Medulla oblongata (tissue), 1 donor: Measurements from ENCODE around the gene TAF1B.

ENCODE experiments used
- DNase-seq: peaks from one replicate; pipeline ENCODE4 v3.0.0-alpha.2; 2015; ENCODE audit errors: extremely low spot score

Gene TAF1B

GRCh38 chr2:9807555-9808305, 35.5 kb upstream of the TAF1B start:
- no peak for DNase-seq

- no peak for DNase-seq
These were observed 34.8 kb upstream of the TAF1B start for GRCh38 chr2:9808334-9809063.

GRCh38 chr2:9809064-9809356, 34.3 kb upstream of the TAF1B start:
- no peak for DNase-seq

GRCh38 chr2:9809448-9810088, 33.7 kb upstream of the TAF1B start:
- DNase-seq: no peak

GRCh38 chr2:9811216-9811615, 32.1 kb upstream of the TAF1B start:
- DNase-seq: no peak

GRCh38 chr2:9811679-9812511, 31.4 kb upstream of the TAF1B start:
- DNase-seq: no peak

GRCh38 chr2:9812945-9813311, 30.3 kb upstream of the TAF1B start:
- DNase-seq: no peak

- peak; percentile 66 for DNase-seq
These were observed 29.8 kb upstream of the TAF1B start for GRCh38 chr2:9813312-9814128.

- no peak for DNase-seq
These were observed 29.0 kb upstream of the TAF1B start for GRCh38 chr2:9814129-9814868.

- no peak for DNase-seq
These were observed 28.2 kb upstream of the TAF1B start for GRCh38 chr2:9815076-9815475.

GRCh38 chr2:9815844-9816279, 27.4 kb upstream of the TAF1B start:
- DNase-seq: no peak

- no peak for DNase-seq
These were observed 25.2 kb upstream of the TAF1B start for GRCh38 chr2:9818097-9818496.

- no peak for DNase-seq
These were observed 23.7 kb upstream of the TAF1B start for GRCh38 chr2:9819551-9819950.

- DNase-seq: no peak
These were observed 23.0 kb upstream of the TAF1B start for GRCh38 chr2:9820020-9820973.

GRCh38 chr2:9821805-9822445, 21.3 kb upstream of the TAF1B start:
- DNase-seq: no peak

- DNase-seq: no peak
These were observed 18.8 kb upstream of the TAF1B start for GRCh38 chr2:9824441-9824840.

- no peak for DNase-seq
These were observed 18.1 kb upstream of the TAF1B start for GRCh38 chr2:9824956-9825720.

GRCh38 chr2:9826208-9826607, 17.1 kb upstream of the TAF1B start:
- no peak for DNase-seq
